NCI-H774 (cell line): Measurements from ENCODE around the gene TSHZ1.
A peak's percentile ranks its signal among the peaks of the same experiment; 100 is the strongest.

Experiments
- DNase-seq: peaks from one replicate; lab custom pipeline; 2025; lab: John Stamatoyannopoulos, UW

The TSHZ1 gene

GRCh38 chr18:75208155-75208835, 2.3 kb upstream of the TSHZ1 start:
- peak; percentile 48 for DNase-seq

DNA sequence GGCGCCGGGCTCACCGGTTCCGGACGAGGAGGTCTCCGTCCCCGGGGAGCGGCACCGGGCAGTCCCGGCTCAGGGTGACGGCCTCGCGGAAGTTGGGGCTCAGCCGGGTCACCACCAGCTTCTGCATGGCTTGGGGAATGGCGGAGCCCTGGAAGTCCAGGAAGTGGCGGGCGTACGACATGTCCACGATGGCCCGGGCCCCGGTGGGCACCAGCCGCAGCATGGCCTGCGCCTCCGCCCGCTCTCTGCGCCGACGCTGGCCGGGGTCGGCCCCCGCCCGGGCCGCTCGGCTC, 1.8 kb upstream of the TSHZ1 start:
- no peak for DNase-seq

DNA sequence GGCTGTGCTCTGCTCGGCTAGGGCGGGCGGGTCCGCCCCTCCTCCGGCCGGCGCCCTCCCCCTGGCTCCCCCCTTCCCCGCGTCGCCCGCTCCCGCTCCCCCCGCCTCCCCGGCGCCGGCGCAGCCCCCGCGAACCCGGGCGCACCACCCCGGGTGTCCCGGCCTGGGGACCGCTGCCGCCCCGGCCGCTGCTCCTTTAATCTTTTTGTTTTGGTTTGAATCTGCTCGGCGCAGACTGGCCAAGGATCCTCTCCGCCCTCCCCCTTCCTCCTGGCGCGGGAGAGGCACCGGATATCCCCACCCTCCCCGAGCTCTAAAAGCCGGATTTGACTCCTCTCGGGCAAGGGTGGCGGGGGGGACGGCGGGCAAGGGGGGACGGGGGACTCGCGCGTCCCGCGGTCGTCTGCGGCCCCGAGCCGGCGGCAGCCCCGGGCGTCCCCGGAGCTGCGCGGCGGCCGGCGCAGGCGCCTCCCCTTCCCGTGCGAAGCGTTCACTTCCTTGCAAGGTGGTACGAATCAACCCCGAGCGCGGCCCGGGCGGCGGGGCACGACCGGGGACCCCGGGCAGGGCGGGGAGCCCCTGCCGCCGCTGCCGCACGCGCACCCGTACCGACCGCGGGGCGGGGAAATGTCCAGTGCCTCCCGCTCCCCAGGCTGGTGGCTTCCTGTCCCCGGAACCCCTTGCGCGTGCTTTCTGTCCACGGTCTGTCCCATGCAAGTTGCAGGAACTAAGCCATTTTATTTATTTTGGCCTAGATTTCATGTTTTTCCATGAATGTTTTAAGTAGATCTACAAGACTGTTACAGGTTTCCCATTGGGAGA, 1.3 kb upstream of the TSHZ1 start, which contains the start of gene PTGR3:
PTGR3 (minus strand) TSS at position 11 of the 822 bp plus-strand sequence. CDS start 81 bp downstream, outside the sequence.
- peak; percentile 76 for DNase-seq

- DNase-seq: no peak
Measured at GRCh38 chr18:75209951-75210258, 692 bp upstream of the TSHZ1 start.

DNA sequence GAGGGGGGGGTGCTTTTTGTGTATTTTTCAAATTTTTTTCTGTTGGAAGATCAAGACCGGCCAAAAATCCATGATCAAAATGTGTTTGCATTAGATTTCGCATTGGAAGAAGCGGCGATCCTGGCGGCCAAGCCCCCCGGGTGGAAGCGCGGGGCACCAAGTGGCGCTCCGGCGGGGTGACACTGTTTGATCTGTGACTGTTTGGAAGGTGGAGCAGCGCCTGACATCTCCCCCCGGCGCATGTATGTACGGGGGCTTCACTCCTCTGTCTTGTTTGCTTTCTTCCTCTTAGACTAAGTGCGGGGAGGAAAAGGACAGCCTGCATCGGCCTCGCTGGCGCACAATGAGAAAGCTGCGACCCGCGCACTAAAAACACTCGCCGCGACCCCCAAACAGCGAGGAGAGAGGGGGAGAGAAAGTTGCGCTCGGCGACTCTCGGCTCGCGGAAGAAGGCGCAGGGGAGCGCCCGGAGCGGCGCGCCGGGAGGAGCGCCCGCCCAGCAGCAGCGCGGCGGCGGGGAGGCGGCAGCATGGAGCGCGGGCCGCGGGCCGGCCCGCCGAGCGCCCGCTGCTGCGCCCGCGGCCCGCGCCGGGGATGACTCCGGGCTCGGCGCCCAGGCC, 515 bp downstream of the TSHZ1 start:
- DNase-seq: no peak

DNA sequence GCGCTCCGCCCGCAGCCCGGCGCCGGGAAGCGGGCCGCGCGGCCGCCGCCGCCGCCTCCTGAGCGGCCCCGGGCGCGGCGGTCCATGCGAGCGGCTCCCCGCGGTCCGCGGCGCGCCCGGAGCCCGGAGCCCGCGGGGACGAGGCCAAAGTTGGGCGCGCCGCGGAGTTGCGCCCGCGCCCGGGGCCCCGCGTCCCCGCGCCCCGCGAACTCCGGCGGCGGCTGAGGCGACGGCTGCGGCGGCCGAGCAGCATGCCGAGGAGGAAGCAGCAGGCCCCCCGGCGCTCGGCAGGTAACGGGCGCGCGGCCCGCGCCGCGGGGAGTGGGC, 992 bp downstream of the TSHZ1 start:
- no peak for DNase-seq

GRCh38 chr18:75211953-75212750, 1.6 kb downstream of the TSHZ1 start:
- DNase-seq: no peak

DNA sequence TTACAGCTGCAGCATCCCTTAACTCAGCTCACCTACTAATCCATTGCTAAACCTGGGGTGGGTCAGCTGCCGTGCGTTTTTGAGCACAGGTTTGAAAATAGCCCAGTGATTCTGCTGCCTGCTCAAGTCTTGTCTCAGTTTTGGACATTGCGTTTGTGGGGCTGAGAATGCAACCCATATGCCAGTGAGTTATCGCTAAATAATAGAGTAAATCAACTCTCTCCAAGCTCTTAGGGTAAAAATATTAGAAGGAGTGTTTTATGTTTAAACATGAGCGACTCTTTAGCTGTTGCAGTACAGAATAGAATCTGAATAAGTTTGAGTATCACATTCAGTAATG, 2.1 kb downstream of the TSHZ1 start:
- no peak for DNase-seq

DNA sequence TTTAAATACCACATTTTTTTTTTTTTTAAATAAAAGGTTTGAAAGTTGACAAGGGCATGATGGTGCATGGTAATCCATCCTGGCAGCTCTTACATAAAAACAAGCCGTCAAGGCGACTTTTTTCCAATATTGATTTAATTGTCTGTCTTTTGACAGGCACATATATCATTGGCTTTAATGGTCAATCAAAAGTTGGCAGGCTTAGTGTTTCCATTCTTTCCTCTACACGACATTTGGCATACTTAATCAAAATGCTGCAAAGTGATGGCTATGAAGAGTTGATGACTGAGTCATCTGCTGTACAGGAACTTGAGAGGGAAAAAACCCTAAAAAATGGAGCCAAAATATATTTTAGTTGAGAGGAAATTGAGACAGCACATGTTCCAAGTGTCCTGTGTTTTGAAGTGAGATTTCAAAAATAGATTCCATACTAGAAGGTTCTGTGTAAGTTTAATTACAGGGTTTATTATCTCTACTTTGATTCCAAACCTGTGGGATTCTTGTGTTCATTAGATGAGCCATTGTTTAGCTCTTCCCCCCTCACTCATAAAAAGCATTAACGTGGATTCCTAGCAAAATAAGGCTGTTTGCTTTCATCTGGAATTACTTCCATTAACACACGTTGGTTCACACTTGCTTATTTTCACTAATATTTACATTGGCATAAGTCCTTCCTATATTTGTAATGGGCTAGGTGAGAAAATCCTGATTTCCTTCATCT, 3.2 kb downstream of the TSHZ1 start:
- peak; percentile 27 for DNase-seq

DNA sequence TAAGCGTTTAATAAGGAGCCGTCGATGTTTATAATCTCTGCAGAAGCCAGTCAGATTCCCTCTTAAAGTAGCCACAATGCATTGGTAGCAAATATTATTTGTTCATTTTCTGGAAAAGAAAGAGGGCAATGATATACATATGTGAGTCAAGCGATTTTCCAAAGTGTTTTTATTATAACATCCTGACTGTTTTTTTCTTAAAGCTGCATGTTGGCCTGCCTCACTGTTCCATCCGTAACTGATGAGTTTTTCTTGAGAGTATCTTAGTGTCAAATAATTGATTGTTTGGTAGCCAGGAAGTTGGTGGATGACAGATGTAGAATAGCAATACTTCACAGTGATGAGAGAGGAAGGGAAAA, 3.7 kb downstream of the TSHZ1 start:
- DNase-seq: no peak

- no peak for DNase-seq
Measured at GRCh38 chr18:75214766-75215510, 4.3 kb downstream of the TSHZ1 start.

- DNase-seq: no peak
Measured at GRCh38 chr18:75215663-75216062, 5.1 kb downstream of the TSHZ1 start.

GRCh38 chr18:75216212-75216910, 5.8 kb downstream of the TSHZ1 start:
- DNase-seq: no peak

DNA sequence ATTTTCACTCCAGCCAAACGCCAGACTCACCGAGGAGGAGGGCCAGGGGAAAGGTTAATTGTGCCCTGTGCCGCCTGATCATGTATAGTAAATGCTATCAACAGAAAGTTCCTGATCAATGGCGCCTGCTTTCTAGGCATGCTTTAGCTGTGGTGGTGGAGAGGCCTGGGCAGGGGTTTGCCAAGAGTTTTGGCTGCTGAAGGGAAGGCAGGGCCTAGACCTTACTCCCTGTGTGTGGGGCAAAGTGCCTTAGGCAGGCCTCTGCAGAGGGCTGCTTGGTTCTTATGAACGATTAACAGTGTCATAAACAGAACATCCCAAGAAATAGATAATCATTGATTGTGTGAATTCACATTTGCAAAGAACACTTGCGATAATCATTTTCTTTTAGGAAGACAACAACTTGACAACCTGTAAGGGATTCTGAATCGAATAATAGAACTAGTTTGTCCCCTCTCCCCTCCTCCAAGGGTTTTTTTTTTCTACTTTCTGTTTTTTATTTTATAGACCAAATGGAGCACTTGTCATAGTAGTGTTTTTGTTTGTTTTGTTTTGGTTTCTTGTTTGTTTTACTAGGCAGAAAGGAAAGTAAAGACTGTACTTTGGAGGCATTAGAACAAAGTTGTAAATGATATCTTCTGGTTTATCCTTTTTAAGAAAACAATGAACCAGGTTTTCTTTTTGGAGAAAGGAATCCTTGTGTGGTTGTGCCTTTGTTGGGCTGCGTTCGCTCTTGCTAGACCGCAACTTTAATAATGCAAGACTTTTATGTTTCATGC, 6.5 kb downstream of the TSHZ1 start:
- DNase-seq: no peak

DNA sequence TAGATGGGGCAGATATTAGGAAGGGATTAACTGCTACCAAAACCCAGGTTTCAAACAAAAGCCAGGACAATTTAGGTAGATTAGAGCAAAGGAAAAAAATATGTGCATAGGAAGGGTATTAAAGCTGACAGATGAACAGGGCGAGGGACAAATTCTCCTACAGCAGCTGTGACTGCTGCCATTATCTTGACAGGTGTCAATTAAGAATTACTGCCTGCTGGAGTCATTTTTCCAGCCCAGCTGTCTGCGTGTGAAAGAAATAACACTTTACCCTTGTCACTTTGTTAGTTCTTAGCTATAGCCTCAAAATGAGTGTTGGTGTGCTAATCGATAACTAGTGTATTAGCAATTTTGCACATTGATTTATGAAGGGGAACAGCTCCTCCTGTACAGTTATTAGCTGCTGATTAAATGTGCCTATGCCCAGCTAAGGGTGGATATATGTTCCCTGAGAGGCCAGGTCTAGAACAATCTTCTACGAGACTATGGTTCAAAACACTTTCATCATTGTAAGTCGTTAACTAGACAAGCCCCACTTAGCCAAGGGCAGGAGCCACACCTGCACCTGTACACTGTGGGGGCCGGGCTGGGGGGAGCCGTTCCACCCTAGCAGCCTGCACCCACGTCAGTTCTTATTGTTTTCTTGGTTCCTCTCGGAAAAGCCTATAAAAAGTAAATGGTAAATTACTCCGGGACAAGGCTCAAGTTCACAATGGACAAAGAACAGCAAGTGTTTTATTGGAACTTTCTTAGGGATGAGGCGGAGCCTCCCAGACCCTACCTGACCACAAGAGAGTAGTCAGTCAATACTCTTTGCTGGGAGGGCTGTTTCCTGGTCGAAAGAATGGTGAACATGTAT, 7.7 kb downstream of the TSHZ1 start:
- no peak for DNase-seq

DNA sequence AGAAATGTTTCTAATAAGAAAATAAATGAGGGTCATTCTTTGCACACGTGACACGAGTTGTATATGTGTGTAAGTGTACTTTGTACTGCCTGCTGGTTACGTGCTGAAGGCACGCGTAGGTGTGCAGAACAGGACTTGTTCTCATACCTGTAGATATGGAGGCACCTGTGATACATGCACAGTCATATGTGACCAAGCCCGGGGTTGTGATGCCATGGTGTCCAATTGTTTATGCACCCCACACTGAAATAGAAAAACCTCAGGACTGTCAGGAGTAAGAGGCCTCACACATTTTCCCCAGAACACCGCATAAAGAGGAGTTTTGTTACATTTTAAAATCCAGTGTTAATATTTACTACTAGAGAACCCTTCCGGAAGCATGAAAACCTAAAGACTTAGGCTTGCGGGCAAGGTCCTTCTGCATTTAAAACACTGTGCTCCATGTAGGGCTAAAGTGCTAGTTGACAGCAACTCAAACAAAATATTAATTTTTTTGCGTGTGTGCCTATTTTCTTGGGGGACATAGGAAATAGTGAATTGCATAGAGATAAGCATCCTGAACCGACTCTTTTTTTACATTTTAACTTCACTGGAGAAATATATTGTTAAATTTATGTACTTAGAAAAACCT, 9.3 kb downstream of the TSHZ1 start:
- no peak for DNase-seq

GRCh38 chr18:75220551-75221355, 10.2 kb downstream of the TSHZ1 start:
- DNase-seq: no peak

DNA sequence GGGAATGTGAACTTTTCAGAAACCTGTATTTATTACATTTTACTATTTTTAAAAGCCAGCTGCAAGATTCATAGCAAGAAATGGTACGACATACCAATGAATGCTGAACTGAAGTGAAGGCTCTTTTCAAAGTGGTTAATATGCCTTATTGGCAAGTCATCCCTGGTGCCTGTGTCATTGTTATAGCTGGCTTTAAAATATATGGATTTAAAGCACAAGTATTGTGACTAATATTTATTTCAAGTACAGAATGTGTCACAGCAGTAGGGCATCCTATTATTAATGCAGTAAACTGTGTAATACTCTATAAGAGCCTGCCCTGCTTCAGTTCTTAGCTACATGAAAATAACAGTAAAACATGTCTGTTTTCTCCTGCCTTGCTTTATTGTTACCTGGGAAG, 10.8 kb downstream of the TSHZ1 start:
- DNase-seq: no peak
